Measurements from ENCODE around the gene ADAMTS18.

ADAMTS18 gene

DNA sequence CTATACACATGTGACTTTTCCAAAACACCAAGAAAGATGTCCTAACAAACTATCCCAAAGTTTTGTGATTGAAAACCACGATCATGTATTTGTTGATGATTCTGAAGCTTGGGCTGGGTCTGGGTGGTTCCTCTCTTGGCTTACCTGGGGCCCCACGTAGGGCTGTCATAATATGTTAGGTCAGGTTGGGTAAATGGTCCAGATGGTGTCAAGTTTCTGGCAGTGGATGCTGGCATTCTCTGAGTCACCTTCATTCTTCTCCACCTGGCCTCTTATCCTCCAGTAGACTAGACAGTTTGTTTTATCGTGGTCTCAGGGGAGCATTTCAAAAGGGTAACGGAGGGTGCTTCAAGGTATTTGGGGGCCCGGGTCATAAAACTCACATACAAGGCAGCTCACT, 196.2 kb downstream of the ADAMTS18 start:
- TF ChIP-seq, protein P1, sequence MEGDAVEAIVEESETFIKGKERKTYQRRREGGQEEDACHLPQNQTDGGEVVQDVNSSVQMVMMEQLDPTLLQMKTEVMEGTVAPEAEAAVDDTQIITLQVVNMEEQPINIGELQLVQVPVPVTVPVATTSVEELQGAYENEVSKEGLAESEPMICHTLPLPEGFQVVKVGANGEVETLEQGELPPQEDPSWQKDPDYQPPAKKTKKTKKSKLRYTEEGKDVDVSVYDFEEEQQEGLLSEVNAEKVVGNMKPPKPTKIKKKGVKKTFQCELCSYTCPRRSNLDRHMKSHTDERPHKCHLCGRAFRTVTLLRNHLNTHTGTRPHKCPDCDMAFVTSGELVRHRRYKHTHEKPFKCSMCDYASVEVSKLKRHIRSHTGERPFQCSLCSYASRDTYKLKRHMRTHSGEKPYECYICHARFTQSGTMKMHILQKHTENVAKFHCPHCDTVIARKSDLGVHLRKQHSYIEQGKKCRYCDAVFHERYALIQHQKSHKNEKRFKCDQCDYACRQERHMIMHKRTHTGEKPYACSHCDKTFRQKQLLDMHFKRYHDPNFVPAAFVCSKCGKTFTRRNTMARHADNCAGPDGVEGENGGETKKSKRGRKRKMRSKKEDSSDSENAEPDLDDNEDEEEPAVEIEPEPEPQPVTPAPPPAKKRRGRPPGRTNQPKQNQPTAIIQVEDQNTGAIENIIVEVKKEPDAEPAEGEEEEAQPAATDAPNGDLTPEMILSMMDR (IDR thresholded peaks at IDR 0.05): no peak
- Histone ChIP-seq H3K4me1 (no peaks in the 10 kb centered on the region), H3K27ac (no peak overlapping the region)

DNA sequence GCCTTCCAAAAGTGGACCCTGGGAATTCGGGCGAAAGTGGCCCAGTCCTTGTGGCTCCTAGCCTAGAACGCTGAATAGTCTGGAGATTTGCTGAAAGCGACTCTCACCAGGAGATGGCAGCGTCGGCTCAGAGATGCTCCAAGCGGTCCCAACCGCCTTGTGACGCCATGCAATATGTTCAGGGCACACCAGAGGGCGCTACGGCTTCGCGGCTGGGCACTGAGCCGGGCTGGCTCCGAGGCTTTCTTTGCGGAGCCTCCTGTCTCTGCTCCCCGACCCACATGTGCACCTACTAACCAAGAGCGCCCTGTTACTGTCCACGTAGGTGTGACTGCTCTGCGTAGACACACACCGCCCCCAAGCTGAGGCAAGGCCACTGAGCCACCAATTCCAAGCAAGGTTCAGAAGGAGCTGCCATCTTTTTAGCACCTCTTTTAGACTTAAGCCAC, 198.7 kb downstream of the ADAMTS18 start:
- Histone ChIP-seq H3K4me2 (ENCODE audit: low read length) (peak overlapping the region; percentile 29), H3K4me3 (ENCODE audit: low read depth, low read length) (no peak overlapping the region), H3K36me3 (ENCODE audit: control insufficient read depth, insufficient read depth, low read length) (no peaks in the 10 kb centered on the region), H3K9me3 (ENCODE audit: control insufficient read depth, low read length) (no peaks in the 10 kb centered on the region), H3K27ac (no peak overlapping the region), H2AFZ (peak overlapping the region; percentile 90), H3K4me1 (no peaks in the 10 kb centered on the region), H3K27me3 (ENCODE audit: control insufficient read depth, insufficient read depth, low read length) (no peaks in the 10 kb centered on the region), H3K79me2 (no peaks in the 10 kb centered on the region), H3K9ac (no peak overlapping the region)
- TF ChIP-seq, protein P1 (IDR thresholded peaks at IDR 0.05): peak; percentile 100

More for the DNA sequence above, 196.2 kb downstream of the ADAMTS18 start:
- H3K9me3 ChIP-seq (ENCODE audit: control insufficient read depth, low read length): no peaks in the 10 kb centered on the region
- no peak overlapping the region for H2AFZ ChIP-seq
- H3K36me3 ChIP-seq (ENCODE audit: control insufficient read depth, insufficient read depth, low read length): no peaks in the 10 kb centered on the region
- H3K4me2 ChIP-seq (ENCODE audit: low read length): no peak overlapping the region
- H3K4me3 ChIP-seq (ENCODE audit: low read depth, low read length): no peak overlapping the region
- H3K9ac ChIP-seq: no peak overlapping the region
- H3K79me2 ChIP-seq: no peaks in the 10 kb centered on the region
- H3K27me3 ChIP-seq (ENCODE audit: control insufficient read depth, insufficient read depth, low read length): no peaks in the 10 kb centered on the region

DNA sequence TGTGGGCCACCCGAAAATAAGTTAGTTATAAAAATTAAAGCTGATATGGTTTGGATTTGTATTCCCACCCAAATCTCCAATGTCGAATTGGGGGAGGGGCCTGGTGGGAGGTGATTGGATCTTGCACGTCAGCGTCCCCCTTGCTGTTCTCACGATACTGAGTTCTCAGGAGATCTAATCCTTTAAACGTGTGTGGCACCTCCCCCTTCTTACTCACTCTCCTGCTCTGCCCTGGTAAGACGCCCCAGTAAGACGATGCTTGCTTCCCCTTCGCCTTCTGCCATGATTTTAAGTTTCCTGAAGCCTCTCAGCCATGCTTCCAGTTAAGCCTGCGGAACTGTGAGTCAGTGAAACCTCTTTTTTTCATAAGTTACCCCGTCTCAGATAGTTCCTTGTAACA, 200.2 kb downstream of the ADAMTS18 start:
- Histone ChIP-seq H3K36me3 (ENCODE audit: control insufficient read depth, insufficient read depth, low read length) (no peaks in the 10 kb centered on the region), H3K9me3 (ENCODE audit: control insufficient read depth, low read length) (no peaks in the 10 kb centered on the region), H2AFZ (no peak overlapping the region), H3K9ac (no peak overlapping the region), H3K4me3 (ENCODE audit: low read depth, low read length) (no peak overlapping the region), H3K27ac (no peak overlapping the region), H3K4me2 (ENCODE audit: low read length) (no peak overlapping the region), H3K4me1 (no peaks in the 10 kb centered on the region), H3K27me3 (ENCODE audit: control insufficient read depth, insufficient read depth, low read length) (no peaks in the 10 kb centered on the region), H3K79me2 (no peaks in the 10 kb centered on the region)
- TF ChIP-seq, protein P1 (IDR thresholded peaks at IDR 0.05): no peak

DNA sequence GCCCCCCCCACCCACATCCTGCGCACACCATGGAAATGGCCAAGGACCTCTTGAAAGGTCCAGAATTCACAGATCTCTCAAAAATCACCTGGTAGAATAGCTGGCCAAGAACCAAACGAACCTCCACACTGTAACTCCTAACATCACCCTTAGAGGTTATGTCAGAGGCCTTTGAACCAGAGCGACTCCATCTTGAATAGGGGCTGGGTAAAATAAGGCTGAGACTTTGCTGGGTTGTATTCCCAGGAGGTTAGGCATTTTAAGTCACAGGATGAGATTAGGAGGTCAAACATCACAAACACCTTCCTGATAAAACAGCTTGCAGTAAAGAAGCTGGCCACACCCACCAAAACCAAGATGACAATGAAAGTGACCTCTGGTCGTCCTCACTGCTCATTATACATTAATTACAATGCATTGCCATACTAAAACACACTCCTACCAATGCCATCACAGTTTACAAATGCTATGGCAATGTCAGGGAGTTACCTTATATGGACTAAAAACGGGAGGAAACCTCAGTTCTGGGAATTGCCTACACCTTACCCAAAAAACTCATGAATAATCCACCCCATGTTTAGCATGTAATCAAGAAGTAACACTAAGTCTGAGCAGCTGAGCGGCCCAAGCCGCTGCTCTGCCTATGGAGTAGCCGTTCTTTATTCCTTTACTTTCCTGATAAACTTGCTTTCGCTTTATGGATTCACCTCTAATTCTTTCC, 200.9 kb downstream of the ADAMTS18 start:
- Histone ChIP-seq H3K27ac (no peak overlapping the region), H3K4me3 (ENCODE audit: low read depth, low read length) (no peak overlapping the region), H3K27me3 (ENCODE audit: control insufficient read depth, insufficient read depth, low read length) (no peaks in the 10 kb centered on the region), H3K4me2 (ENCODE audit: low read length) (no peak overlapping the region), H3K4me1 (no peaks in the 10 kb centered on the region), H3K9ac (no peak overlapping the region), H3K79me2 (no peaks in the 10 kb centered on the region), H3K36me3 (ENCODE audit: control insufficient read depth, insufficient read depth, low read length) (no peaks in the 10 kb centered on the region), H2AFZ (no peak overlapping the region), H3K9me3 (ENCODE audit: control insufficient read depth, low read length) (no peaks in the 10 kb centered on the region)
- TF ChIP-seq, protein P1 (IDR thresholded peaks at IDR 0.05): no peak
